Inferior parietal cortex (tissue), 1 donor: Measurements from ENCODE around the gene SLC7A10.
"Not testable (repeated sequence)": the region's sequence is repeated elsewhere in the genome, so short reads cannot be mapped to it uniquely, and the experiment has no call there.

Experiments
- DNase-seq: peaks from one replicate; pipeline ENCODE4 v3.0.0-alpha.2; 2016; ENCODE audit errors: extremely low spot score

The SLC7A10 gene

GRCh38 chr19:33202546-33203507 is 22.8 kb downstream of the SLC7A10 start:
- no peak for DNase-seq

- no peak for DNase-seq
Observed at GRCh38 chr19:33201886-33202545, 23.6 kb downstream of the SLC7A10 start.

GRCh38 chr19:33201473-33201872 is 24.2 kb downstream of the SLC7A10 start:
- DNase-seq, result no peak

- DNase-seq, result no peak
Observed at GRCh38 chr19:33199441-33200265, 26.0 kb downstream of the SLC7A10 start.

GRCh38 chr19:33198169-33198568 is 27.5 kb downstream of the SLC7A10 start:
- no peak for DNase-seq

- no peak for DNase-seq
Observed at GRCh38 chr19:33197591-33198000, 28.1 kb downstream of the SLC7A10 start.

- no peak for DNase-seq
Observed at GRCh38 chr19:33196446-33197193, 29.0 kb downstream of the SLC7A10 start.

GRCh38 chr19:33195645-33196347 is 29.9 kb downstream of the SLC7A10 start:
- DNase-seq, result no peak

- DNase-seq, result no peak
Observed at GRCh38 chr19:33194886-33195644, 30.6 kb downstream of the SLC7A10 start.

GRCh38 chr19:33194532-33194885 is 31.1 kb downstream of the SLC7A10 start:
- DNase-seq, result no peak

GRCh38 chr19:33193865-33194362 is 31.7 kb downstream of the SLC7A10 start, which contains the start of gene LRP3:
LRP3 (plus strand) TSS chr19:33194330; CDS start chr19:33194786, 456 bp downstream.
- DNase-seq, result peak; percentile 11

- no peak for DNase-seq
Observed at GRCh38 chr19:33193269-33193864, 32.3 kb downstream of the SLC7A10 start.

GRCh38 chr19:33192010-33192409 is 33.6 kb downstream of the SLC7A10 start:
- no peak for DNase-seq

GRCh38 chr19:33191501-33191900 is 34.1 kb downstream of the SLC7A10 start:
- DNase-seq, result no peak

GRCh38 chr19:33191092-33191491 is 34.6 kb downstream of the SLC7A10 start:
- DNase-seq, result not testable (repeated sequence)

GRCh38 chr19:33189453-33189852 is 36.2 kb downstream of the SLC7A10 start:
- DNase-seq, result no peak

GRCh38 chr19:33187183-33187540 is 38.5 kb downstream of the SLC7A10 start:
- DNase-seq, result no peak

- peak; percentile 17 for DNase-seq
Observed at GRCh38 chr19:33186431-33187182, 39.0 kb downstream of the SLC7A10 start.
